ENCODE data around the gene ECSCR. TPM values are rescaled to one million over a fixed set of nuclear protein-coding genes. Genes with fewer than 3 reads are reported as not detected.
"Not testable (repeated sequence)": the region's sequence is repeated elsewhere in the genome, so short reads cannot be mapped to it uniquely, and the experiment has no call there.

The ECSCR gene
- total RNA-seq, result 406 and 421 TPM in 2 replicates

GRCh38 chr5:139462586-139463276, at the start of gene ECSCR:
Gene ECSCR (minus strand): TSS chr5:139462743. CDS start chr5:139462670, 73 bp downstream.
- peak; percentile 87 to 95 for DNase-seq (ENCODE audit: low read depth in 2 of 2)

DNA sequence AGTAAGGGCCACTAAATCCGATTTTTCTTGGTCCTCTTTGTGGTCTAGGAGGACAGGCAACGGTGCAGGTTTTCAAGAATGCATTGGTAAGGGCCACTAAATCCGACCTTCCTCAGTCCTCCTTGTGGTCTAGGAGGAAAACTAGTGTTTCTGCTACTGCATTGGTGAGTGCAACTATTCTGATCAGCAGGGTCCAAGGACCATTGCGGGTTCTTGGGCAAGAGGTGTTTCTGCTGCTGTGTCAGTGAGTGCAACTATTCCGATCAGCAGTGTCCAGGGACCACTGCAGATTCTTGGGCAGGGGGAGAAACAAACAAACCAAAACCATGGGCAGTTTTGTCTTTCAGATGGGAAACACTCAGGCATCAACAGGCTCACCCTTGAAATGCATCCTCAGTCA, 42.2 kb upstream of the ECSCR start:
- not testable (repeated sequence) for DNase-seq (ENCODE audit: low read depth in 2 of 2)

GRCh38 chr5:139503879-139504278, 41.3 kb upstream of the ECSCR start:
- DNase-seq (ENCODE audit: low read depth in 2 of 2), result not testable (repeated sequence)

DNA sequence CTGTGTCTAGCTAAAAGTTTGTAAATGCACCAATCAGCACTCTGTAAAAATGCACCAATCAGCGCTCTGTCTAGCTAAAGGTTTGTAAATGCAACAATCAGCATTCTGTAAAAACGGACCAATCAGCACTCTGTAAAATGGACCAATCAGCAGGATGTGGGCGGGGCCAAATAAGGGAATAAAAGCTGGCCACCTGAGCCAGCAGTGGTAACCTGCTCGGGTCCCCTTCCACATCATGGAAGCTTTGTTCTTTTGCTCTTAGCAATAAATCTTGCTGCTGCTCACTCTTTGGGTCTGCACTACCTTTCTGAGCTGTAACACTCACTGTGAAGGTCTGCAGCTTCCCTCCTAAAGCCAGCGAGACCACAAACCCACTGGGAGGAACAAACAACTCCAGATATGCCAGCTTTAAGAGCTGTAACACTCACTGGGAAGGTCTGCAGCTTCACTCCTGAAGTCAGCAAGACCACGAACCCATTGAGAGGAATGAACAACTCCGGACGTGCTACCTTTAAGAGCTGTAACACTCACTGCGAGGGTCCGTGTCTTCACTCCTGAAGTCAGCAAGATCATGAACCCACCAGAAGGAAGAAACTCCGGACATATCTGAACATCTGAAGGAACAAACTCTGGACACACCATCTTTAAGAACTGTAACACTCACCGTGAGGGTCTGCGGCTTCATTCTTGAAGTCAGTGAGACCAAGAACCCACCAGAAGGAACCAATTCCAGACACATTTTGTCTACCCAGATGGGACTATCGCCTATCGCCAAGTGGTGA, 40.7 kb upstream of the ECSCR start:
- DNase-seq (ENCODE audit: low read depth in 2 of 2), result not testable (repeated sequence)

GRCh38 chr5:139501381-139501780, 38.8 kb upstream of the ECSCR start:
- DNase-seq (ENCODE audit: low read depth in 2 of 2), result no peak

- DNase-seq (ENCODE audit: low read depth in 2 of 2), result peak in 1 of 2 donors; percentile 82
Measured at GRCh38 chr5:139495638-139496435, 33.3 kb upstream of the ECSCR start.

- DNase-seq (ENCODE audit: low read depth in 2 of 2), result peak in 1 of 2 donors; percentile 58
Measured at GRCh38 chr5:139494832-139495231, 32.3 kb upstream of the ECSCR start.

- no peak for DNase-seq (ENCODE audit: low read depth in 2 of 2)
Measured at GRCh38 chr5:139494256-139494655, 31.7 kb upstream of the ECSCR start.

DNA sequence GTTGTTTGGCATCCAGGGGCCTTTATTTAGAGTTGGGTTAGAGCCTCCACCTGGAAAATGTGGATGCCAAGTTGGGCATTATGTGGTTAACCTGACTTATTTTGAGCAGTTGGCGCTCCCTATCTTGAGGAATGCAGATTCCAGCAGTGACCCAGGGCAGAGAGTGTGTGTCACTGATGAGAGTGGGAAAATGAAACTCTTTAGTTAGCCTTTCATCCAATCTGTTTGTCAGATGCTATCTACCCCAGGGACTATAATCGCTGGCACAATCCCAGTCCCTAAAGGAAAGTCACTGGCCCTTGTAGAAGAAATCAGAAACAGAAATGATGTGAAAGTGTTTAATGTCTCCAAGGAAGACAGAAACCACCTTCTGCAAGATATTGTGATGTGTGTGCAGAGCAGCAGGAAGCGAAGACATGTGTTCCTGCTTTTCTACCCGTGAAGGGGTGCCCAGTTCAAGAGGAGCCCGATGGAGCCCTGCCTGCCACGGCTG, 30.2 kb upstream of the ECSCR start:
- DNase-seq (ENCODE audit: low read depth in 2 of 2), result peak in 1 of 2 donors; percentile 23

DNA sequence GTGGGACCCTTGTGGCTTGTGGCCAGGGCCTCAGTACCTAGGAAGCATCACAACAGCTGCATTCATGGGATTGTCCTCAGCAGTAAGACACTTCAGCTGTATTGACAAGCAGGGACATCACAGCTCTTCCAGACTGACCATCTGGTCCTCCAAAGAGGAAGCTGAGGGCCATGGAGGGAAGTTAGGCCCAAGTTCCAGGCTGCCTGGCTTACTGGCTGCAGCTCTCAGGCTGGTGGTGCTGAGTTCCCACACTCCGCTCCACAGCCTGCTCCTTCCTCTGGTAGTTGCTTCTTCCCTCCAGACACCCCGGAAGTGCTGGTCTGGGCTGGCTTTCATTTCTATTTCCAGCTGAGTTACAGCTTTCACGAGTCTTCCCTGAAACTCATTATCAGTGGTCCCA, 25.7 kb upstream of the ECSCR start:
- no peak for DNase-seq (ENCODE audit: low read depth in 2 of 2)

DNA sequence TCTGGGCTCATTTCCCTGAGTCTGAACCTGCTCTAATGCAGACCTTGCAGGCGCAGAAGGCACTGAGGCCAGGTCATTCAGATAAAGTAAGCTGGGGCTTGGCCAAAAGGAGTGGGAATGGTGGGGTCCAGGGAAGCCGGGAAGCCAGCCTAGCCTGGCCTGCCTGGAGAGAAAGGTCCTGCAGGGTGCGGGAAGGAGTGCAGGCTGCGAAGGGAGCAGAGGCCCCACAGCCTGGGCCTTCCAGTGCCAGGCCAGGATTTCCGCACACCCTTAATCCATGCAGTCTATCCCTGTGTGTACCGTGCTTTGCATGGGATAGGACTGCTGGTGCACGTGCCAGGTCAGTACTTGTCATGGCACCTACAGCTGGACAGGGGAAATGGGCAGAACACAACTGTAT, 23.7 kb upstream of the ECSCR start:
- no peak for DNase-seq (ENCODE audit: low read depth in 2 of 2)

GRCh38 chr5:139482890-139483208, 20.3 kb upstream of the ECSCR start:
- DNase-seq (ENCODE audit: low read depth in 2 of 2), result not testable (repeated sequence)

- DNase-seq (ENCODE audit: low read depth in 2 of 2), result peak; percentile 47 to 90
Measured at GRCh38 chr5:139482050-139482889, 19.7 kb upstream of the ECSCR start, which contains the start of gene STING1. Gene STING1 (minus strand): TSS chr5:139482758. CDS start chr5:139481704, 1,054 bp downstream.

DNA sequence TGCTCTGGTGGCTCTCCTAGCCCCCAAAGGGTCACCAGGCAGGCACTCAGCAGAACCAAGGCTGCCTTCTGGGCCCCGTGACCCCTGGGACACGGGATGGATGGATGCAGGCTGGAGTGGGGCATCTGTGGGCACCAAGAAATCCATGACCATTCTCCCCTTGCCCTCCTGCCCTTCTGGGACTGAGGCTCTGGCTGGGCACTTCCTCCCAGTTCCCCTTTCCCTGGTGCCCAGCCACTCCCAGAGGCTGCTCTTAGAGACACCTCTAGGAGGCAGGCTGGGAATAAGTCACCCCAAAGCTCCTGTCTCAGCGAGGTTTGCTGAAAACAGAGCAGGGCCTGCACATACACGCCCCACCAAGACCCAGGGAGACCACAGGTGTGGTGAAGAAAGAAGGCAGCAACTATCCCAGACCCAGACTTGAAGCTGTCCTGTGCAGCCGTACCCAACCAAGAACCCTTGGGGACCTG, 19.1 kb upstream of the ECSCR start:
- DNase-seq (ENCODE audit: low read depth in 2 of 2), result peak in 1 of 2 donors; percentile 48

DNA sequence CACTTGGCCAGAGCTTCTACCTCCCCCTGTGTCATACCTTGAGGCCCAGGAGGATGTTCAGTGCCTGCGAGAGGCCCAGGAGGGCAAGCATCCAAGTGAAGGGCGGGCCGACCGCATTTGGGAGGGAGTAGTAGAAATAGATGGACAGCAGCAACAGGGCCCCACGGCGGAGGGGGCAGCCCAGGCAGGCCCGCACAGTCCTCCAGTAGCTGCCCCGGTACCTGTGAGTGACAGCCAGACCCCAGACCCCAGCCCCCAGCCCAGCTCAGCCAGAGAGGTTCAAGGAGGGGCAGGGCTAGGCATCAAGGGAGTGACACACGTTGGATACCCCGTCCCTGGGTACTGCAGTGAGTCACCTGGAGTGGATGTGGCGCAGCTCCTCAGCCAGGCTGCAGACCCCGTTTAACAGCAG, 18.6 kb upstream of the ECSCR start:
- DNase-seq (ENCODE audit: low read depth in 2 of 2), result peak in 1 of 2 donors; percentile 33

DNA sequence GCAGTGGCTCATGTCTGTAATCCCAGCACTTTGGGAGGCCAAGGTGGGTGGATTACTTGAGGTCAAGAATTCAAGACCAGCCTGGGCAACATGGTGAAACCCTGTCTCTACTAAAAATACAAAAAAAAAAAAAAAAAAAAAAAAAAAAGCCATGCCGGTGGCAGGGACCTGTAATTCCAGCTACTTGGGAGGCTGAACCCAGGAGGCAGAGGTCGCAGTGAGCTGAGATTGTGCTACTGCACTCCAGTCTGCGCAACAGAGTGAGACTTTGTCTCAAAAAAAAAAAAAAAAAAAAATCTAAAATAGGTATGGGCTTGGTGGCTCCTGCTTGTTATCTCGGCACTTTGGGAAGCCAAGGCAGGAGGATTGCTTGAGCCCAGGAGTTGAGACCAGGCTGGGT, 17.2 kb upstream of the ECSCR start:
- not testable (repeated sequence) for DNase-seq (ENCODE audit: low read depth in 2 of 2)

GRCh38 chr5:139478657-139479423, 16.3 kb upstream of the ECSCR start:
- not testable (repeated sequence) for DNase-seq (ENCODE audit: low read depth in 2 of 2)

- no peak for DNase-seq (ENCODE audit: low read depth in 2 of 2)
Measured at GRCh38 chr5:139475865-139476617, 13.5 kb upstream of the ECSCR start.
